Effector CD8-positive, alpha-beta T cell (primary cell): ENCODE results near the gene MRPL38.
A peak's percentile ranks its signal among the peaks of the same experiment; 100 is the strongest.
"Not testable (repeated sequence)": the region's sequence is repeated elsewhere in the genome, so short reads cannot be mapped to it uniquely, and the experiment has no call there.

ENCODE experiments used
- DNase-seq: peaks from one replicate; lab custom pipeline; 2025; lab: John Stamatoyannopoulos, UW

The MRPL38 gene

DNA sequence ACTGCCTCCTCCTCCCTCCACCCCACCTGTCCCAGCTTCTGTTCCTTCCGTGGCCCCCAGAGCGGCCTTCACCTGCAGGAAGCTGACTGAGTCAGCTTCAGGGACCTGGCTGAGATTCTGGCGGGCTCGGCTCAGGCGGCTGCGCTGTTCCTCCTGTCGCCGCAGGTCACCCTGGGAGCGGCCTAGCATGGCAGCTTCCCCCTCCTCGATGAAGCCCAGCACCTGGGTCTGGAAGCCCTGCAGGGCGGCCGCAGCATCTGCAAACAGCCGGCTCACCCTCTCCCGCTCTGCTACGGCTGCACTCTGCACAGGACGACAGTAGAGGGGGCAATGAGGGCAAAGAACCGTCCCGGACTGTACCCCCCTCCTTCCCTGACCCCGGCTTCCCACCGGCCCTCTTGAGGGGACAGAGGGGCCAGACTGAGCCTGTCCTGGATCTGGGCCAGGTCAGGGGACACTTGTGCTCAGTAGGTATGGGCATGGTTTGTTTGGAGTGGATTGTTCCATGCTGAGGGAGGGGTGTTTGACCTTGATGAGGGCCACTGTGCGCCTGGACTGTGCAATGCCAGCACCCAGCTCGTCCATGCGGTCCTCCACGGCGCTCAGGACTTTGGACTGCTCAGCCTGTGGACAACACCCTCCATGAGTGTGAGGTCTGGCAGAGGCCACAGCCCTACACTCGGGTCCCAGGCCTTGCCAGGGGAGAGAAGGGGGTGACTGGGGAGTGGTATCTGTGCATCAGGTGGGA lies 28.3 kb downstream of the MRPL38 start:
- DNase-seq = peak; percentile 55

DNA sequence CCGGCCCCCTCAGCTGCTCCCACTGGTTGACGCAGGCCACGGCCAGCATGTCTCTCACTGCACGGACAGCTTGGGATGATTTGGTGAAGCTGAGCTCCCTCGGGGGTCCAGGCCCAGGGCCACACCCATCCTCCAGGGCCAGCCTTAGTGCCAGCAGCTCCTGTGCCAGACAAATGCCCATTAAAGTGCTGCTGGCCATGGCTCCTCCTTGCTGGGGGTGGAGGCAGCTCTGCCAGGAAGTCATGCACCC lies 28.8 kb downstream of the MRPL38 start:
- no peak for DNase-seq

DNA sequence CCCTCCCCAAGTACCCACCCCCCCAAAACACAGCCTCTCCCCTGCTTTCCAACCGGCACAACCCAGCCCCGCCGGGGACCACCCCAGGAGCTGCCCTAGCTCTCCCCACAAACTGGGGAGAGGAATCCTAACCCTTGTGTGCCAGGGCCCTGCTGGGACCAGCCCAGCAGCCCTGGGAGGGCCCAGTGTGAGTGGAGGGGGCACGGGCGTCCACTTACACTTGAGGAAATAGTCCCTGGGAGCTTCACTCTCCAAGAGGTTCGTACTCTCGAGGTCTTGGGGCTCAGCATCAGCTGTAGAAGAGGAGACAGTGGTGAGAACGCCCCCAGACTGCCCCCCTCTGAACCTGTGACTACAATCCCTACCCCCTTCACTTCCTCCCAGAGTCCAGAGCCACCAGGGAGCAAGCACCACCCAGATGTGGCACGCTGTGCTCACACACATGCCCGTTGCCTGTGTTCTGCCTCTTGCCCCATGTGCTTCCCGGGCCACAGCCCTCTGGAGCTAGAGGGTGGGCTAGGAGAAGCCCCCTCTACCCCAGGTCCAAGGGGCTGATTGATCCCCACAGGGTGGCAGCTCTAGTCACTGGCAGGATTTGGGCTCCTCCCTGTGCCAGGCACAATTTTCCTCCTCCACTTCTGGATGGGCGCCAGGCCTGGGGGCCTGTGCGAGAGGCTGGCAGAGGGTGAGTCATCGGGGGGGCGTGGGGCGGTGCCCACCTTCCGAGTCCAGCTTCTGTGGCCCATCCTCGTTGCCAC lies 29.3 kb downstream of the MRPL38 start:
- DNase-seq = no peak

- no peak for DNase-seq
Observed at GRCh38 chr17:75874323-75875181, 30.1 kb downstream of the MRPL38 start.

- DNase-seq = no peak
Observed at GRCh38 chr17:75873587-75874322, 30.9 kb downstream of the MRPL38 start.

- DNase-seq = no peak
Observed at GRCh38 chr17:75872434-75873351, 32.0 kb downstream of the MRPL38 start.

GRCh38 chr17:75870228-75870627 lies 34.5 kb downstream of the MRPL38 start:
- not testable (repeated sequence) for DNase-seq

- no peak for DNase-seq
Observed at GRCh38 chr17:75869282-75870141, 35.2 kb downstream of the MRPL38 start.

DNA sequence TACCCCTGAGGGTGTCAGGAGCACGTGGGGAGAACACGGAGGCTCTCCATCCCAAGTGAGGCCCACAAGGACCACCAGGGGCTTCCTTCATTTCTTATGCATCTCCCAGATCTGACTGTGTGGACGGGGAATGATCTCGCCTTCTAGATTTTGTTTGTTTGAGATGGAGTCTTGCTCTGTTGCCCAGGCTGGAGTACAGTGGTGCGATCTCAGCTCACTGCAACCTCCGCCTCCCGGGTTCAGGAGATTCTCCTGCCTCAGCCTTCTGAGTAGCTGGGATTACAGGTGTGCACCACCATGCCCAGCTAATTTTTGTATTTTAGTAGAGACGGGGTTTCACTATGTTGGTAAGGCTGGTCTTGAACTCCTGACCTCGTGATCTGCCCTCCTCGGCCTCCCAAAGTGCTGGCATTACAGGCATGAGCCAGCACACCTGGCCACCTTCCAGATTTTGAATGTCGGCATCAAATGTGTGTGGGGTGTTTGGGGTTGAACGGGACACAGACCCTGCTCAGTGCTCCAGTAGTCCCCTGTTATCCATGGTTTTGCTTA lies 35.9 kb downstream of the MRPL38 start:
- not testable (repeated sequence) for DNase-seq

GRCh38 chr17:75865404-75866188 lies 39.1 kb downstream of the MRPL38 start:
- not testable (repeated sequence) for DNase-seq

DNA sequence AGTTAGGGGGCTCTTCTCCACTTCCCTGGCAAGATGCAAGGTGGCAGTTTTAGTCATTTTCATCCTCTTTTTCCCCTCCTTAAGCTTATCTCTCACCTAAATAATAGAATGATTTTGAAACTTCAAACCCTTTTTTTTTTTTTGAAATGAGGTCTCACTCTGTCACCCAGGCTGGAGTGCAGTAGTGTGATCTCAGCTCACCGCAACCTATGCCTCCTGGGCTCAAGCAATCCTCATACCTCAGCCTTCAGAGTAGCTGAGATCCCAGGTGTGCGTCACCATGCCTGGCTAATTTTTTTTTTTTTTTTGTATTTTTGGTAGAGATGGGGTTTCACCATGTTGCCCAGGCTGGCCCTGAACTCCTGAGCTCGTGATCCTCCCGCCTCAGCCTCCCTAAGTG lies 39.8 kb downstream of the MRPL38 start:
- DNase-seq = not testable (repeated sequence)

DNA sequence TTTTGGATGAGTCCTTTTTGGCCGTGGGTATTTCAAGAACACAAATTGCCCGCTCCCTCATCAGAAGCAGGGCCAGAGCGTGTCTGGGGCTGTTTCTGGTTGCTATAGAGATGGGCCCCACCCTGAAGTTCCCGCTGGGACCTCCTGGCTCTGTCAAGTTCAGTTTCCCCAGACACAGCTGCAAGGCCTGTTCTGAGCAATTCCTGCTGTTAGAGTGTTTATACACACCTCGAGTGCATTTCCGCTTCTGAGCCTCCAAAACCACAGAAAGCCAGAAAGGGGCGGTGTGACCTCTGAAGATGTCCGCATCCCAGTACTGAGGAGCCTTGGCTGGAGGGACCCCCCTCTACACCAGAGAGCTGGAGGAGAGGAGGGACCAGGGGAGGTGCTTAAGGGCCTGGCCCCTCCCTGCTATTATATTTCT lies 40.2 kb downstream of the MRPL38 start:
- peak; percentile 12 for DNase-seq

DNA sequence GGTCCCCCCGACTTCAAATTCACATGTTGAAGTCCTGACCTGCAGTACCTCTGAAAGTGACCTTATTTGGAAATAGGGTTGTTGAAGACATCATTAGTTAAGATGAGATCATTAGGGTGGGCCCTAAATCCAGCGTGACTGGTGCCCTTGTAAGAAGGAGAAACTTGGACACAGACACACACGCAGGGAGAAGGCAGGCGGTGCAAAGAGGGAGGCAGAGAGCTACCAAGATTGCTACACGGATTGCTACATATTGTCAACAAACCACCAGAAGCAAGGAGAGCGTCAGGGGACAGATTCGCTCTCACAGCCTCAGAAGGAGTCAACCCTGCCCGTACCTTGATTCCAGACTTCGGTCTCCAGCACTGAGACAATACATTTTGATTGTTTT lies 42.8 kb downstream of the MRPL38 start:
- no peak for DNase-seq

GRCh38 chr17:75859358-75859757 lies 45.3 kb downstream of the MRPL38 start:
- DNase-seq = not testable (repeated sequence)

DNA sequence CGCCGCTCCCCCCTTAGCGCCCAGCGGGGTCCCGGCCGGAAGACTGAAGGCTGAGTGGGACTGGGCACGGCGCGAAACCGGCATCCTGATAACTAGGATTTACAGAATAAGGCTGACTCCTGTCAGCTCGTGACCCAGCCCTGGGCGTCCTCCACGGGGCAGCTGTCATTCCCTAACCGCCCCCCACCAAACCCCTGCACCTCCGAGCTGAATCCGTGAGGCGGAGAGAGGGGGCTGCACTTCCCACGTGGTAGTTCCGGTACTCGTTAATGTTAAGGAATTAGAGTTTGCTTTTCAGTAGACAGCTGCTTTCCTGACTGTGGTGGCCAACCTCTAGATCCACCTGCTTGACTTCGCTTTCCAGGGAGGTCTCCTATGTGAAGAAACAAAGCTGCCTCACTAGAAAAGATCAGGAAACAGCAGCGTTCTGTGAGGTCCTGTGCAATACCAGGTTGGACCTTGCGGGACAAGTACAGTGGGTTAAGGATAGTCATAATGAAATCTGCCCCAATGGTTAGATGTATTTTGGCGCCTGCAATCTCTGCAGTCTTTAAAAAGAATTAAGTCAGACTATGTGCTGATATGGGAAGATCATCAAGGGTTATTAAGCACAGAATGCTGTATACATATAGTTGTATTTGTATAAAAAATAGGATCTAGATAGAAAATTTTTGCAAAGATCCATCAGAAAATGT lies 48.5 kb downstream of the MRPL38 start:
- DNase-seq = no peak

GRCh38 chr17:75855310-75856061 lies 49.2 kb downstream of the MRPL38 start, which contains the start of gene WBP2:
TSS of gene WBP2 (minus strand) at chr17:75855335. CDS start at chr17:75855297, 38 bp downstream.
- DNase-seq = peak; percentile 97

DNA sequence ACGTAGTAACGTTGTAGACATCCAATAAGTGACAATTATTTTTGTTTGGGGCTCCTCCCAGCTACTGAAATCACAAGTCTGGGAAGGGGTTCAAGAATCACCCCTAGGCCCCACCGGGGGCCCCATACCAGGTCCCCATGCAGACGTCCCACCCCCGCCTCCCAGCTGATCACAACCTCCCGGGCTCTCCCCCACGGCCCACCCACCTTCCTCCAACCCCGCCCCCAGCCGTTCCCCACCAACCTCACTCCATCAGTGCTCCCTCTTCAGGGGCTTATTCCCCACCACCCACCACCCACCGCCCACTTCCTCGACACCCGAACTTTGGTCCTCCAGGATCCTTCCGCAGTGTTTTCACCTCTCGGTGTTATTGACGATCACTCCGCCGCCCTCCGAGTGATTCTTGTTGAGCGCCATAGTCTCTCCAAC lies 49.8 kb downstream of the MRPL38 start:
- no peak for DNase-seq
